GM21367 (cell line): ENCODE data around the gene ARHGAP42.
"Not testable (repeated sequence)": the region's sequence is repeated elsewhere in the genome, so short reads cannot be mapped to it uniquely, and the experiment has no call there.

Experiments
- ATAC-seq: cut with Tn5 transposase; IDR thresholded peaks from one replicate; pipeline ENCODE4 v1.9.1; 2021; ENCODE audit not compliant: unreplicated experiment

Gene ARHGAP42

DNA sequence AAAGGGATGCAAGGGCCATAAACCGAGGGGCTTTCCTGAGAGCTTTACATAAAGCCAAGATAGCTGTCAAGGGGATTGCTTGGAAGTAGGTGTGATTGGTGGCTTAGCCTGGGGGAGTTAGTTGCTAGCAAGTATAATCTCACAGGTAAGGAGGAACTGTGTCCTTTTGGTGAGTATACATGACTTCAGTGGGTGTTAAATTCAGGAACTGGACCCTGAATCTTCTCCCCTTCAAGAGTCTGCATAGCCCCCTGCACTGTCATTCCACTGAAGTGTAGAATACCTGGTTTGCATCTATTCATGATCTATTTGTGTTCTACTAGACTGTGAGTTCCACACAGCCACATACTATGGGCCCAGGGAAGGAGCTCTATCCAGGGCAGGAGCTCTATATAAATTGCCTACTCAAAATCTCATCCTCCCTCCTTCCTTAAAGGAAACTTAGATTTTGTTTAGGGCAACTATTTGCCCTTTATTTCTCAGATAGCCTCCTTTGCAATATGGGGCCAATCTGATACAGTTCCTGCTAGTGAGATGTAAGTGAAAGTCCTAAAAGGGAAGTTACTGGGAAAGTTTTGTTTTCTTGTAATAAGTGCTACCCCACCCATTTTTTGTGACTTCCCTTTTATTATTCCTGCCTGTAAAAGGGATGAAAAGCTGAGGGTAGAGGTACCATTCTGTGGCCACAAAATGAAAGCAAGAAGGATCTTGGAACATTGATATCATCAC lies 322.0 kb downstream of the ARHGAP42 start:
- ATAC-seq = no peak

DNA sequence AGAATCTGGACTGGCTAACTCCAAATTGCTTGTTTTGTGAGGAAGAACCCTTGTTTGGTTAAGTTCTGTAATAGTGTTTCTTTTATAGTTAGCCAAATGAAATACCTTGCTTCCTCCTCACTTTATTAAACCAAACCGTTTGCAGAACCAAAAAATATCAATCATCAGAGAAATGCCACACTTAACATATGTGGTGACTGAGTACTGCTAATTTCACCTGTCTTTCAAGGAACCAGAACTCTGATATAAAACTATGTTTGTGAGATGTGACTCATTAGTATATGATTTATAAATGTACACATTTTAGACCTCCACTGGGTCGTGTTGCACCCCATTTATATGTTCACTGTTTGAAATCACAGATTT lies 322.6 kb downstream of the ARHGAP42 start:
- ATAC-seq = no peak

DNA sequence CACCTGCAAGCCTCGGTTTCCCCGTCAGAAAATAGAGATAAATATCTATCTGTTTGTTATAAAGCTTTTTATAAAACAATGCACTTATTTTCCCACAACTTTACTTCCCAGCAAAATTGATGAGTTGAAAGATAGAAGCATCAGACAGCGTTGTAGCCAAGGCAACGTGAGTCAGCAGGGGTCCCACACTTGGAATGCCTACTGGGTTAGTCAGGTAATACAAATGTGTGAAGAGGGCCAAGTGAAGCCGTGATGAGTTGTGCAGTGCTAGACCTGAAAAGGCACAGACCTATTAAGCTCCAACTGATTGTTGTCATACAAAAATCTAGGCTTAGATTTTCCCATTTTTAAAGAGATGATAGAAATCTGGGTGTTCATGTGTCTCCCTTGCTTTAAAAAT lies 323.8 kb downstream of the ARHGAP42 start:
- ATAC-seq = no peak

DNA sequence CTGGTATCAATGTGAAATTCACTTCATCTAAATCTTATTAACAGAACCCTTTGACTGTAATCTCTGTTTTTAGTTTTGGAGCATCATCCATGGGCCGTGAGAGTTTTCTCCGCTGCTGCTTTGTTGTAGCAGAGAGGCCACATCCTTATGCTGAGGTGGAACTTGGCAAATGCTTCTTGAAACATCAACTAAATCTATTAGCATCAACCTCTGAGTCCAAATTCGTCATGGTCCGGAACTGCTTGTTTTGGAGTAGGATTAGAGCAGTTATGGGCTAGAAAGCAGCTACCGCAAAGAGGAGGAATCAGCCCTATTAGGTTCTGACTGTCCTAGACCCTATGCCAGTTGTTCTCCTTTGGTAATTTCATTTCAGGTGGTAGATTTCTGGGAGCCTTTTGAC lies 324.8 kb downstream of the ARHGAP42 start:
- ATAC-seq = no peak

DNA sequence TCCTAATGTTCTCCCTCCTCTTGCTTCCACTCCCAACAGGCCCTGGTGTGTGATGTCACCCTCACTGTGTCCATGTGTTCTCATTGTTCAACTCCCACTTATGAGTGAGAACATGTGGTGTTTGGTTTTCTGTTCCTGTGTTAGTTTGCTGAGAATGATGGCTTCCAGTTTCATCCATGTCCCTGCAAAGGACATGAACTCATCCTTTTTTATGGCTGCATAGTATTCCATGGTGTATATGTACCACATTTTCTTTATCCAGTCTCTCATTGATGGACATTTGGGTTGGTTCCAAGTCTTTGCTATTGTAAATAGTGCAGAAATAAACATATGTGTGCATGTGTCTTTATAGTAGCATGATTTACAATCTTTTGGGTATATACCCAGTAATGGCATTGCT lies 326.6 kb downstream of the ARHGAP42 start:
- ATAC-seq = not testable (repeated sequence)

DNA sequence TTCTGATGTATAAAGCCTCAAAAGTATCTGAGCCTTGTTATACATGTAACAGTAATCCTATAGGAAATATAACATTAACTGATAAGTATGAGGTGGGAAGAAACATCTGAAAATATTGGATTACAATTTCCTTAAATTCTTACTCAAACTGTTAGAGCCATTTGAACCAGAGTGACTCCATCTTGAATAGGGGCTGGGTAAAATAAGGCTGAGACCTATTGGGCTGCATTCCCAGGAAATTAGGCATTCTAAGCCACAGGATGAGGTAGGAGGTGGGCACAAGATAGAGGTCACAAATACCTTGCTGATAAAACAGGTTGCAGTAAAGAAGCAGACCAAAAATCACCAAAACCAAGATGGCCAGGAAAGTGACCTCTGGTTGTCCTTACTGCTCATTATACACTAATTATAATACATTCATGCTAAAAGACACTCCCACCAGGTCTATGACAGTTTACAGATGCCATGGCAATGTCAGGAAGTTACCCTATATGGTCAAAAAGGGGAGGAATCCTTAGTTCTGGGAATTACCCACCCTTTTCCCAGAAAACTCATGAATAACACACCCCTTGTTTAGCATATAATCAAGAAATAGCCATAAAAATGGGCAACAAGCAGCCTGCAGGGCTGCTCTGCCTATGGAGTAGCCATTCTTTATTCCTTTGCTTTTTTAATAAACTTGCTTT lies 327.7 kb downstream of the ARHGAP42 start:
- no peak for ATAC-seq

DNA sequence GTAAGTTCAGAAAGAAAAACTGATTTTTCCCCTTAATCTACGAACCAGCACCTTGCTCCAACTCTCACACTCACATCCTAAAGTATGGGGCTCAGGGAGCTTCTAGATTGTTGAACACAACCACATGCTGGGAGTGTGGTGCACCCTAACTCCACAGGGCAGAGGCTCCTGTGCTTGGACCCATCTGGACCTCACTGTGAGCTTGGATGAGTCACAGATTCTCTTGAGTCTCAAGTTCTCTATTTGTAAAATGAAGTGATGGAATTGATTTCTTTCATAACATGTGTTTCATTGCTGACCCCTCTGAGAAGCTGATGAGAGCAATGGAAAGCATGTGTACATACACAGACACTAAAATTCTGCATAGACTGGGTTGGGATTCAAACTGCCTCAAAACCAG lies 332.8 kb downstream of the ARHGAP42 start:
- no peak for ATAC-seq

DNA sequence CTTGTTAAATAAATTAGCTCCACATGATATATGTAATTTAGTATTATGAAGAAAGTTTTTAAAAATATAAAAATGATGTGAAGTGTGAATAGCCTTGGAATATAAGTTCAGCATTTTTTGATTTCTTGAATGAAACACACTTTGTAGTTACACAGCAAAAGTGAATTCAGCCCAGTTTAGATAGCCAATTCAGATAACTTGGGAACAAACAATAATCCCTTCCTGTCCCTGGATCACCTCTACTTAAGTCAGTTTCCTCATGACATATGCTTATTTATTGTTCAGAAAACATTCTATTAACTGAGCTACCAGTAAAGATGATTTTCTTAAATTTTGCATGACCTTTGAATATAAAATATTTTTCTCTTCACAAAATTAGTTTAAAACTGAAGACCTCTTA lies 335.2 kb downstream of the ARHGAP42 start:
- ATAC-seq = no peak

DNA sequence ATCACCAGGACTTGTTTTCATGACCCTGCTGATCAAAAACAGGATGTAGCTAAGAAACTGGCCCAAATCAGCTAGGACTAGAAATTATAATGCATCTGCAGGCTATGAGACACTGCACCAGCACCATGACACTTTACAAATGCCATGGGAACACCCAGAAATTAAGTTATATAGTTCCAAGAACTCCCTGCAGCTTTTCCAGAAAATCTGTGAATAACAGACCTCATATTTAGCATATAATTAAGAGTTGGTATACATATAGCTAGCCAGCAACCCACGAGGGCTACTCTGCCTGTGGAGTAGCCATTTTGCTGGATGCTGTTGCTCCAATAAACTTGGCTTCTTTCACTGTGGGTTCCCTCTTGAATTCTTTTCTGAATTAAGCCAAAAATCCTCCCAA lies 341.6 kb downstream of the ARHGAP42 start:
- no peak for ATAC-seq

DNA sequence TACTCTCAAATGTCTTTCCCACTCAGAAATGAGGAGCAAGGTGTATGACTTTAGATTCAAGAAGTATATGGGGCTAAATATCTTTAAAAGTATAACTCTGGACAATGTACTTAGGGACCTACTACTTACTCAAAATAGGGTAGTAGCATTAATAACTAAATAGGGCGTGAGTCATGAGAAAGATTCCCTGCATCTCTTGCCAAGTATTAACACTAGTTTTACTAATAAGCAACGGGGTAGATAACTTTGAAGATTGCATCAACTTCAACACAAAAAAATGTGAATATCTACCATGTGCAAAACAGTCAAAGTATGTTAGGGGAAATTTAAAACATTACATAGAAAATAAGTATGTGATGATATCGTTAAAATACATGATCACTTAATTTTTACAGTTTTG lies 342.9 kb downstream of the ARHGAP42 start:
- no peak for ATAC-seq

DNA sequence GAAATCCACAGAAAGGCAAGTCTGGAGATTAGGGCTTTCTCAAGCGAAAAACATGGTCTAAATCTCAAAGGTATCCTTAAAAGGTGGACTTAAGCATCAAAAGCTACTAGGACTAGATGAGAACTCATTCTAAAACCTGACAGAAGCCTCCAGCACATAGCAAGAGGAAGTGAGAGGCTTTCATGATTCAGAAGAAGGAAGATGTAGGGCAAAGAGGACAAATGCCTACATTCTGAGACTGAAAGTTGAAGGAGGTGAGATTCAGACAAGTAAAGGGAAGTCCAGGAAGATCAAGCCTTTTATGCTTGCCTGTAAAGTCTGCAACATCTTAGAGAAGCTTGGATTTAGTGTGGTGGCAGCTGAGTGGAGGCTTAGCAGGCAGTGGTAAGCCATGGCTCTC lies 343.6 kb downstream of the ARHGAP42 start:
- no peak for ATAC-seq

DNA sequence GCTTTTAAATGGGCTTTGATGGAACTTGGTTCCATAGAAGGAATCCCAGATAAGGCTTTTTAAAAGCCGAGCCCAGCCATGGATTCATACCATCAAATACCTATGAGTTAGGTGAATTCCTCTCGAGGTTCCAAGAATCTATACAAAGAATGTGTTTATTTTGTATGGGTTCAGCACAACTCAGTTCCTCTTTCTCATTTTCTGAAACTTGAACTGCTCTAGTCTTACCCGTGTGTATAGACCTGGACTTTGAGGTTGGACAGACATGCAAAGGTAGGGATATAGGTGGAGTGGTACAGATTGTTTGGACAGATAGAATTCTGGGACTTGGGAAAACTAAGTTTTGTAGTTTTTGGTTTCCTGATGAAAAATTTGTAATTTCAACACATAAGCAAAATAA lies 344.6 kb downstream of the ARHGAP42 start:
- no peak for ATAC-seq

DNA sequence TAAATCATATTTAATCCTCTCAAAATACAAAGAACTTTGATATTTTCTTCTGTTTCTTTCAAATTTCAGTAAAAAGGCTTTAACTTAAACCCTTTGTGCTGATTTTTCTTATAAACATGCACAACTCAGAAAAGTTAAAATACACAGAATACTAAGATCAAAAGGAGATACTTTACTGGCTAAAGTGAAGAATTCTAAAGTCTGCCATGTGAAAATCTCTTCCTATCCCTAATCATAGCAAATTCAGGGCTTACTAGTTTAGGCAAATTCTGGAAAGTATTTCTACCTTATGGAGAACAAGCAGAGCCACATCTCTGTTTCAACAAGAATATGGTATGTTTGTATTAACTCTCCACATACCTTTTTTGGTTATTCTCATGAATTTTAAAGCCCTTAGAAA lies 345.9 kb downstream of the ARHGAP42 start:
- ATAC-seq = no peak

DNA sequence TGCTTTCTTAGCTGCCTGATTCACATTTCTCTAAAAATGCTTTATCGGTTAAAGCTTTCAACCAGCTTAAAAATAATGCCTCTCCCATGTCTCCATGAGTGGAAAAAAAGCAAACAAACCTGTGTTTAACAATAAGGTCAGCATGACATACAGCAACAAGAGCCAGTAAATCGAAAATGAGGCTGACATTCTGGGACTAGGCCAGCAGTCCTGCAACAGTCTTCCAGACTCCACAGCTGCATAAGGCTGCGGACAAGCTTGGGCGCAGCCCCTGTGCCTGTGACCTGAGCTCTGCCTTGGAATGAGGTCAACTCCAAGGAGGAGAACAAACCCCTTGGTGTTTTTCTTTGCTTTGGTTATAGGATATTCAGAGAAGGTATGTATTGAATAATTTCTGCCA lies 347.0 kb downstream of the ARHGAP42 start:
- ATAC-seq = no peak

DNA sequence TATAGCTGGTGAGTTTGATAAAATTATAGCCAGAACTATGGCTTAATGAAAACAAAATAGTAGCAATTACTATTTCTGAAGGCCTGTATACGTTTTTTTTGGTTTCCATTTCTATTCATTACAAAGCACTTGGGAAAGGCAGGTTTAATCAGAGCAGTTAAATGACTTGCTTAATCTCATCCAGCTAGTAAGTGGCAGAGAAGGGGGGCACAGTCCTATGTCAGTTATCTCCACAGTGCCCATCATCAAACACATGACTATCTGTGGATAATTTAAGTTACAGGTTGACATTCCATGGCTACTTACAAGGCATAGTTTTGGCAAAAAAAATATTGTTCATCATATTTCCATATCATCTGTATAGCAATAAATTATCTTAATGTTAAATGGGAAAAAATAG lies 348.8 kb downstream of the ARHGAP42 start:
- ATAC-seq = no peak
